22Rv1 (cell line): Measurements from ENCODE around the gene BPIFB3.
"Not testable (repeated sequence)": the region's sequence is repeated elsewhere in the genome, so short reads cannot be mapped to it uniquely, and the experiment has no call there.

Source experiments
- H3K27ac ChIP-seq: fragments of 450-650 bp; 2 replicates; pipeline ENCODE4 v1.5.1; 2017
- CTCF ChIP-seq: fragments of 450-650 bp; IDR thresholded peaks from 2 replicates; pipeline ENCODE4 v1.5.1; 2017; ENCODE audit warnings: mild to moderate bottlenecking
- ZFX ChIP-seq: fragments of 450-650 bp; IDR thresholded peaks from 2 replicates; pipeline ENCODE4 v1.6.1; 2017; ENCODE audit warnings: antibody characterized with exemption, borderline replicate concordance

The BPIFB3 gene

GRCh38 chr20:33105316-33105924 lies 51.7 kb downstream of the BPIFB3 start:
- no peak overlapping the region for H3K27ac ChIP-seq
- TF ChIP-seq ZFX (no peak), CTCF (no peak)

GRCh38 chr20:33106058-33106620 lies 52.4 kb downstream of the BPIFB3 start:
- H3K27ac ChIP-seq: not testable (repeated sequence)

GRCh38 chr20:33108661-33109060 lies 55.0 kb downstream of the BPIFB3 start:
- no peak overlapping the region for H3K27ac ChIP-seq
- TF ChIP-seq ZFX (no peak), CTCF (no peak)

- TF ChIP-seq CTCF (no peak), ZFX (no peak)
- no peak overlapping the region for H3K27ac ChIP-seq
These were observed 56.6 kb downstream of the BPIFB3 start for GRCh38 chr20:33110147-33110825.

GRCh38 chr20:33111306-33111705 lies 57.6 kb downstream of the BPIFB3 start:
- TF ChIP-seq ZFX: no peak
- TF ChIP-seq CTCF: no peak

GRCh38 chr20:33112547-33113386 lies 59.1 kb downstream of the BPIFB3 start:
- TF ChIP-seq ZFX (no peak), CTCF (no peak)

More at GRCh38 chr20:33111306-33111705, 57.6 kb downstream of the BPIFB3 start:
- H3K27ac ChIP-seq: no peak overlapping the region

GRCh38 chr20:33113387-33113908 lies 59.7 kb downstream of the BPIFB3 start:
- H3K27ac ChIP-seq: no peak overlapping the region
- TF ChIP-seq ZFX: no peak
- no peak for TF ChIP-seq CTCF

More at GRCh38 chr20:33112547-33113386, 59.1 kb downstream of the BPIFB3 start:
- no peak overlapping the region for H3K27ac ChIP-seq

GRCh38 chr20:33115501-33115900 lies 61.8 kb downstream of the BPIFB3 start:
- H3K27ac ChIP-seq: not testable (repeated sequence)
